Astrocyte (in vitro differentiated cells and primary cell): ENCODE data around the gene COBL.

ENCODE experiments used
- CTCF ChIP-seq: IDR thresholded peaks from 2 replicates; pipeline ENCODE4 v1.5.1; 2011; ENCODE audit warnings: low read depth, mild to moderate bottlenecking, inconsistent platforms, low read length, moderate library complexity; ENCODE audit not compliant: insufficient read depth
- EZH2 ChIP-seq: IDR thresholded peaks from 2 replicates; pipeline ENCODE4 v1.6.1; 2012; ENCODE audit warnings: mild to moderate bottlenecking, low read length, inconsistent platforms; ENCODE audit not compliant: insufficient read depth

DNA sequence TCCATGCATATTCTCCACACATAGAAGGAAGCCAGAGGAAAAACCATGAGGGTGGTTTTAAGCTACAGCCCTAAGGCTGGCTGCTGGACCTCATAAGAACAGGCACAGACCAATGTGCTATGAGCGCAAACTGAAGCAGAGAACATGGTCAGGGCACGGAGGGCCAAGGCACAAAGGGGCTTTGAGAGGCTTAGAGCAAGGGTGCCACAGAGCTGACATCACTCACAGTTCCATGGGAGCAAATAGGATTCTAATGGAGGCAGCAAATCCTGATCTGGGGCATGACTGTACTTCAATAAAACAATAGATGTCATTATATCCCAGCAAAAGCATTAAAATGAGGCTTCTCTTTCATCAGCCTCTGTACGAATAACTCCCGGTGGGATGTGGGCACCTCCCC is 162.4 kb downstream of the COBL start:
- no peak for TF ChIP-seq CTCF
- TF ChIP-seq EZH2 = no peak
